H7 (cell line): ENCODE measurements around the gene NEURL4. TPM values are rescaled to one million over a fixed set of nuclear protein-coding genes. Genes with fewer than 3 reads are reported as not detected.
"Not testable (repeated sequence)": the region's sequence is repeated elsewhere in the genome, so short reads cannot be mapped to it uniquely, and the experiment has no call there.

Experiments used
- DNase-seq: peaks from one replicate; pipeline ENCODE4 v3.0.0; 2012
- H3K27me3 ChIP-seq: 2 replicates; pipeline ENCODE4 v1.6.0; 2011; ENCODE audit warnings: mild to moderate bottlenecking, low read length; ENCODE audit not compliant: control insufficient read depth, insufficient read depth
- H3K36me3 ChIP-seq: replicated peaks from 2 replicates; pipeline ENCODE4 v1.5.1; 2011; ENCODE audit warnings: low read length; ENCODE audit not compliant: control insufficient read depth, insufficient read depth
- H3K4me3 ChIP-seq: 2 replicates; pipeline ENCODE4 v1.5.1; 2011; ENCODE audit warnings: low read depth, mild to moderate bottlenecking, control low read depth, low read length, moderate library complexity; ENCODE audit not compliant: insufficient read depth
- total RNA-seq: library from RNA; depleted of rRNA; stranded (reverse); fragments of >200 nt; shearing (Covaris generic); gene quantifications from 2 replicates; pipeline ENCODE4 v1.2.3, GENCODE V29; 2014

Gene NEURL4
- total RNA-seq, 1 experiment from 2014 or later = 34.1 TPM

DNA sequence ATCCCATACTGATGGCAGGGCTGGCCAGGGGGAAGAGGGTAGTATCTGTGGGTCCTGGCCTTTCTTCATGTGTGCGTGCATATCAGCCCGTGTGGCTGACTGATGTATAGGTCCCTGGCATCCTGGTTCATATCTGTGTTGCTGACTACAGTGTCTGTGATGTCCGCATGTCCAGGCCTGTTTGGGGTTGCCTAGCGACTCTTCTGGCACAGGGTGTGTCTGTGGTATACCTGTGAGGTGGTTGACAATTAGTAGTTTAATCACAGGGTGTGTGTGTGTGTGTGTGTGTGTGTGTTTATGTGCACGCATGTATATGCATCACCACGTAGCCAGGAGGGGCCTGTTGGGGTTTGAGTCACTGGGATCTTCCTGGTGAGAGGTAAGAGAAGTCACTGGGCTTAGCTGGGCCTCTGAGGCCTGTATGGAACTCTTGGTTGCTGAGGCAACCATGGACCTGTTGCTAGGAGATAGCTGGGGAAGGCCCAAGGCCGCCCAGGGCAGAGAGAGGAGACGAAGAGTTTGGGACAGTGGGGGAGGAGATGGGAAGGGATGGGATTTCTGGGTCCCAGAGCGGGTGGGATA is 25.2 kb upstream of the NEURL4 start:
- peak; percentile 46 for DNase-seq
- Histone ChIP-seq H3K4me3 (no peak overlapping the region), H3K27me3 (peaks cover 5% of the 10 kb centered on the region; the same call in 1 of the 2 replicates), H3K36me3 (no peaks in the 10 kb centered on the region)

DNA sequence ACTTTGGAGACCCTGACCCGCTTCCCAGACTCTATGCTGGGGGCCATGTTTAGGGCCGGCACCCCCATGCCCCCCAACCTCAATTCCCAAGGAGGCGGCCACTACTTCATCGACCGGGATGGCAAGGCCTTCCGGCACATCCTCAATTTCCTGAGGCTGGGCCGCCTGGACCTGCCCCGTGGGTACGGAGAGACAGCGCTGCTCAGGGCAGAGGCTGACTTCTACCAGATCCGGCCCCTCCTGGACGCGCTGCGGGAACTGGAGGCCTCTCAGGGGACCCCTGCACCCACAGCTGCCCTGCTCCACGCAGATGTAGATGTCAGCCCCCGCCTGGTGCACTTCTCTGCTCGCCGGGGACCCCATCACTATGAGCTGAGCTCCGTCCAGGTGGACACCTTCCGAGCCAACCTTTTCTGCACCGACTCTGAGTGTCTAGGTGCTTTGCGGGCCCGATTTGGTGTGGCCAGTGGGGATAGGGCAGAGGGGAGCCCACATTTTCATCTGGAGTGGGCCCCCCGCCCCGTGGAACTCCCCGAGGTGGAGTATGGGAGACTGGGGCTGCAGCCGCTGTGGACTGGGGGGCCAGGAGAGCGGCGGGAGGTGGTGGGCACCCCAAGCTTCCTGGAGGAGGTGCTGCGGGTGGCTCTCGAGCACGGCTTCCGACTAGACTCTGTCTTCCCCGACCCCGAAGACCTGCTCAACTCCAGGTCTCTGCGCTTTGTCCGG is 23.9 kb upstream of the NEURL4 start:
- Histone ChIP-seq H3K4me3 (no peak overlapping the region), H3K36me3 (no peaks in the 10 kb centered on the region), H3K27me3 (peaks cover 5% of the 10 kb centered on the region; the same call in 1 of the 2 replicates)
- DNase-seq = peak; percentile 55

DNA sequence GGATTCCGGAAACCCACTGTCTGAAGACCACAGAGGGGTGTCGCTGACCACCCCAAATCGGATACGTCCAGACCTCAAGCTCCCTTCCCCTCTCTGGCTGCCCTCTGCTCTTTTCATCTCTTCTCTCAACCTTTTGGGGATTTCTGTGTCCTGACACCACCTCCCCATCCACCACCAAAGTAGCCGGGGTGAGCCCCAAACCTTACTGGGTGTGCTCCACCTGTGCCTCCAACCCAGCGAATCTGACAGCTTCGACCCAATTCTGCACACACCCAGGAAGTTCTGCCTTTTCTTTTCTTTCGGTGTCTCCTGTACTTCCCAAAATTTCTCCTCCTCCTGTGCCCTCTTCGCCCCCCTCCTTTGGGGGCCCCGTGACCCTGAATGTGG is 23.4 kb upstream of the NEURL4 start:
- Histone ChIP-seq H3K27me3 (peaks cover 5% of the 10 kb centered on the region; the same call in 1 of the 2 replicates), H3K4me3 (peak overlapping the region; percentile 76), H3K36me3 (no peaks in the 10 kb centered on the region)
- DNase-seq = no peak

DNA sequence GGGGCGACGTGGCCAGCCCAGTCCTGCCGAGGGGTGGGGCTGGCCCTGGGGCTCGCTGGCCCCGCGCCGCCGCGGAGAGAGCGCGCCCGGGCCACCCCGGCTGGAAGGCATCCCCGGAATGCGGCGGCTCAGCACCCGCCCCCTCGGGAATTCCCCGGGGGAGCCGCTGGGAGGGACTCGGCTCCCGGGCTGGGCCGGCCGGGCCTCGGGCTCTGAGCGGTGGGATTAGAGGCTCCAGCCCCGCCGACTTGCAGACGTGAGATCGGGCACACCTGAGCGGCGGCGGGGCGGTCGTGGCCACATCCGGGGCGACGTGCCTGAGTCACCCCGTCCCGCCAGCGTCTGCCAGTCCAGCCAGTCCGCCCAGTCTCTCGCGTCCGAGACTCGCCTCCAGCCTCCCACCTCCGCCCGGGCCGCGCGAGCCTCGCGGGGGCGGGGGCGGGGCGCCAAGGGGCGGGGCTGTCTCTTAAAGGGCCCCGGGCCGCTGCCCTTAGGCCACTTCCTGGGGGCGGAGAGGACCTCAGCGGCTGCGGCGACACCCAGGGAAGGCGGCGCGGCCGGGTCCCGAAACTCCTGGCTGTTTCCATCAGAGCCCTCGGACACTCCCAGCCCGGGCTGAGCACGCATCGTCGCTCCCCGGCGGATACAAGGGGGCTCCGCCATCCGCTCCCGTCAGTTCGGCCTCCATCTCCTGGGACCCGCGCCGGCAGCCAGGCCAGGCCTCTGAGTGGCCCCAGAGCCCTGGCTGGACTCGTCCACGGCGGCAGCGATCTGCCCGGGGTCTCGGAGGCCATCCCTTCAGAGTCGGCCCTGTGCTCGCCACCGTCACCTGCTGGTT is 22.7 kb upstream of the NEURL4 start, which contains the start of gene KCTD11:
TSS of gene KCTD11 (plus strand) at position 498 of the 838 bp plus-strand sequence.
- DNase-seq = peak; percentile 99
- no peaks in the 10 kb centered on the region for H3K36me3 ChIP-seq
- peak within 1 kb of the TSS; percentile 76 for H3K4me3 ChIP-seq
- peaks cover 5% of the 10 kb centered on the region; the same call in 1 of the 2 replicates for H3K27me3 ChIP-seq

DNA sequence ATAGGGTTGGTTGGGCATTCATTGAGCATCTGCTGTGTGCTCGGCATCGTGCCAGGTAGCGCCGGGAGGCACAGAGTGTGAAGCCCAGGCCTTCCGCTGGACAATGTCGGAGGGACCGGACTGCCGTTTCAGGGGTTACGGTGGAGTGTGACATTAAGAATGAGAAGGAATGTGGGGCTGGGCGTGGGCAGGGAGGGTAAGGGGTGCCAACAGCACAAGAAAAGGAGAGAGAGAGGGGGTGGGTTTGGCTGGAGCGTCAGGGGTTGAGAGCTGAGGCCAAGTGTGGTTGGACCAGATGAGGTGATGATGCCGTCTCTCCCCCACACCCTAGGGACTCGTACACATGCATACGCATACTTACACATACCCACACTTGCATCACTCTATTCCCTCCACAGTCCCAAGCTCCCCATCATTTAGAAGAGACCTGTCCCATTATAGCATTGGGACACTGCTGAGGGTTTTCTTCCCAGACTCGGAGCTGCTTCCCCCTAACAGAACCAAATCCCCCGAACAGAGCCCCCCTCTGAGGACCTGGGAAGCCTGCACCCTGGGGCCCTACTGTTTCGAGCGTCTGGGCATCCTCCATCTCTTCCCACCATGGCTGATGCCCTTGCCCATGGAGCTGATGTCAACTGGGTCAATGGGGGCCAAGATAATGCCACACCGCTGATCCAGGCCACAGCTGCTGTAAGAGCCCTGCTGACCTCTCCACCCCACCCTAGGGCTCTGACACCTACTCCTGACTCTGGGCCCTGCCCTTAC is 19.5 kb upstream of the NEURL4 start:
- DNase-seq = no peak
- Histone ChIP-seq H3K27me3 (peaks cover 5% of the 10 kb centered on the region; the same call in 1 of the 2 replicates), H3K4me3 (no peak overlapping the region), H3K36me3 (no peaks in the 10 kb centered on the region; the same call in 1 of the 2 replicates)

GRCh38 chr17:7347630-7348477 is 18.7 kb upstream of the NEURL4 start:
- no peak overlapping the region for H3K4me3 ChIP-seq
- peaks cover 5% of the 10 kb centered on the region; the same call in 1 of the 2 replicates for H3K27me3 ChIP-seq
- H3K36me3 ChIP-seq = no peaks in the 10 kb centered on the region; the same call in 1 of the 2 replicates
- no peak for DNase-seq

DNA sequence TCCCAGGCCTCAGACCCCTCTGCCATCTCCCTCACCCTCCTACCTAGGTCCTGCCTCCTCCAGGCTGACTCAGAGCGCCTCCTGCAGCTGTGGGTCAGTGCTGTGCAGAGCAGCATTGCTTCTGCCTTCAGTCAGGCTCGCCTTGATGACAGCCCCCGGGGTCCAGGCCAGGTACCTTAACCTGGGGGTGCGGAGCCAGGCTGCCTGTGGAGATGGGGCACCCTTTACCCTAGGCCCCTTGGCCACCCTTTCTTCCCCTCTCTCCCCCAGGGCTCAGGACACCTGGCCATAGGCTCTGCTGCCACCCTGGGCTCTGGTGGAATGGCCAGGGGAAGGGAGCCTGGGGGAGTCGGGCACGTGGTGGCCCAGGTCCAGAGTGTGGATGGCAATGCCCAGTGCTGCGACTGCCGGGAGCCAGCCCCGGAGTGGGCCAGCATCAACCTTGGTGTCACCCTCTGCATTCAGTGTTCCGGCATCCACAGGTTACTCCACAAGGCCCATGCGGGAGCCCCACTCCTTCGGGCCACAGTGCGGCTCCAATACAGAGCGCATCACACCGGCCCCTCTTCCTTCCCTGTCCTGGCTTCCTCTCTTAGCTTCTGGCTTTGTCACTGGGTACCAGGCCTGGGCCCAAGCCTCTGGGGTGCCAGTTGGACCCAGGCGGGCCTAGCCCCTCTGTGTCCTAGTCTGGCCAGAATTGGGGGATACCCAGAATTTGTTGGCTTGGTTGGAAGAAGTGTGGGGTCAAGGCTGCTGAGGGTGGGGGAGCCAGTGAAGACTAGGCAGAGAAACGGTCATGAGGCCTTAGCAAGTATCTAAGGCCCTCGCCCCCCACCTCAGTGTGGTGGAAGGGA is 17.9 kb upstream of the NEURL4 start:
- Histone ChIP-seq H3K36me3 (no peaks in the 10 kb centered on the region; the same call in 1 of the 2 replicates), H3K4me3 (no peak overlapping the region), H3K27me3 (peaks cover 5% of the 10 kb centered on the region; the same call in 1 of the 2 replicates)
- peak; percentile 57 for DNase-seq

- no peaks in the 10 kb centered on the region for H3K27me3 ChIP-seq
- DNase-seq = no peak
Observed at GRCh38 chr17:7343250-7343649, 14.1 kb upstream of the NEURL4 start.

DNA sequence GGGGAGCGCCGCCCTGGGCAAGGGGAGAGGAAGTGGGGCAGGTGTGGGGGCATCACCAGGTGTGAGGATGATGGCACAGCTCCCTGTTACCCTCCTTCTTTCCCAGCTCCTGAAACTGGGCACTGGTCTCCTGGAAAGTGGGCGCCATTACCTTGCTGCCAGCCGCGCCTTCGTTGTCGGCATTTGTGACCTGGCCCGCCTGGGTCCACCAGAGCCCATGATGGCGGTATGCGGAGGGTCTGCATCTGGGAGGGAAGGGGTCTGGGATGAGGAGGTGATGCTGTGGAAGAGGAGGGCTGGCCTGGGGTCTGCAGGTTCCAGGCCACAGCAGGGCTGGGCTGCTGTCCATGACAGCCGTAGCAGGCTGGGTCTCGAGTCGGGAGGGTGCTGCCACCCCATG is 12.7 kb upstream of the NEURL4 start:
- no peaks in the 10 kb centered on the region for H3K27me3 ChIP-seq
- no peak overlapping the region for H3K4me3 ChIP-seq
- no peaks in the 10 kb centered on the region; the same call in 1 of the 2 replicates for H3K36me3 ChIP-seq
- DNase-seq = no peak

More at GRCh38 chr17:7343250-7343649, 14.1 kb upstream of the NEURL4 start:
- no peaks in the 10 kb centered on the region; the same call in 1 of the 2 replicates for H3K36me3 ChIP-seq
- no peak overlapping the region for H3K4me3 ChIP-seq

DNA sequence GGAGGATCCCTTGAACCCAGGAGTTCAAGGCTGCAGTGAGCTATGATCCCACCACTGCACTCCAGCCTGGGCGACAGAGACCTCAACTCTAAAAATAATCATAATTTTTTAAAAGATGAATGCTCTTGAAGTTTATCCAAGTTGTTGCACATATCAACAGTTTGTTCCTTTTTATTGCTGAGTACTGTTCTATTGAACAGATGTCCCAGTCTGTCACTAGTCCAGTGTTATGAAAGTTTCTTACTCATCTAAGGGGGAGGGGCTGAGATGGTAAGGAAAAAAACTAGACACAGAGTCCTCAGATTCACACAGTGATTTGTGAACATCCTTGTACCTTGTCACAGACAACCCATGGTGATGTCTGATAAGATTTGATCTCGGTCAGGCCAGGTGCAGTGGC is 11.0 kb upstream of the NEURL4 start:
- H3K36me3 ChIP-seq = no peaks in the 10 kb centered on the region
- H3K27me3 ChIP-seq = no peaks in the 10 kb centered on the region
- DNase-seq = no peak
- no peak overlapping the region for H3K4me3 ChIP-seq

DNA sequence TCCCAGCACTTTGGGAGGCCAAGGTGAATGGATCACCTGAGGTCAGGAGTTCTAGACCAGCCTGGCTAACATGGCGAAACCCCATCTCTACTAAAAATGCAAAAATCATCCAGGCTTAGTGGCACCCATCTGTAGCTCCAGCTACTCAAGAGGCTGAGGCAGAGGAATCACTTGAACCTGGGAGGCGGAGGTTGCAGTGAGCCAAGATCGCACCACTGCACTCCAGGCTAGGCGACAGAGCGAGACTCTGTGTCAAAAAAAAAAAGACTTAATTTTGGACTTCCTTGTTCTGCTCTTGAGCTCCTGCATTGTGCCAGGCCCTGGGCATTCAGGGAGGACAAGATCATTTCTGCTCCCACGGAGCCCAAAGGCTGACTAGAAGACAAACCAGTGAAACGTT is 8.5 kb upstream of the NEURL4 start:
- not testable (repeated sequence) for H3K4me3 ChIP-seq, H3K36me3 ChIP-seq, DNase-seq, H3K27me3 ChIP-seq

DNA sequence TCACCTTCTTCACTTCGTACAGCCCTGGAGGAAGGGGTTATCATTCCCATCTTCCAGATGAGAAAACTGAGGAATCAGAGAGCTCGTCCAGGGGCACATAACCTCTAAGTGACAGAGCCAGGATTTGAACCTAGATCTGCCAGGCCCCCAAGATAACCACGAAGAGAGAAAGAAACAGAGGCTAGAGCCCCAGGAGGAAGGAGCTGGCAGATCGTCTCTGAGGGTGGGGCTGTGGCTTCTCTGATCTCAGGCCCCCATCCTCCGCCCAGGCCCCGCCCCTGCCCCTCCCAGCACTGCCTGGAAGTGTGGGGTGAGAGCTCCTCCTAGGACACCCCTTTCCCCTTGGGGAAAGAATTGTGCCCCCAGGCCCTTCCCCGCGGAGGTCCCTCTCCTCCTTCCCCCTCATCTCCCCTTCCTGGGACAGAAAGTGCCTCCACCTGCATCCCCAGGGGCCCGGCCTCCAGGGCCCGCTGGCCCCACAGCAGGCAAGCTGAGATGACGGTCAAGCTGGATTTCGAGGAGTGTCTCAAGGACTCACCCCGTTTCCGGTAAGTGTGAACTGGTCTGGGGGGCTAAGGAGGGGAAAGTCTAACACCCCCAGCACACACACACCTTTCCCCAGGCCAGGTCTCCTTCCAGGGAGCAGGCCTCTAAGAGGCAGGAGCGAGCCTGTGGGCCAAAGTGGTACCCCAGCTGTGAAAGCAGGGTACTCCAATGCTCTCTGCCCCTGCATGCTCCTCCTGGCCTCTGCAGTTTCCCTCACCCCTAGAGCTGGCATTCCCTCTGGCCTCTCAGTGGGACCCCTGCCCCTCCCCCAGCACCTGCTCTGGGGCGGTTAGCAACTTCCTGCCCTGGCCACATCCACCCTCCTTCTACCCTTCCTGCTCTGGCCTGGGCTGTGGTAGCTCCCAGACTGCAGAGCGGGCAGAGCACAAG is 7.4 kb upstream of the NEURL4 start, which contains the start of gene ACAP1:
TSS of gene ACAP1 (plus strand) at position 290 of the 936 bp plus-strand sequence. CDS start at position 496, 206 bp downstream.
- DNase-seq = peak; percentile 85
- H3K27me3 ChIP-seq = no peaks in the 10 kb centered on the region
- H3K4me3 ChIP-seq = peak within 1 kb of the TSS; percentile 20
- no peaks in the 10 kb centered on the region for H3K36me3 ChIP-seq
